GM19043 (cell line): ENCODE results near the gene ISLR2.

Experiments used
- ATAC-seq: cut with Tn5 transposase; IDR thresholded peaks from one replicate; pipeline ENCODE4 v1.9.1; 2021; ENCODE audit warnings: low read depth; ENCODE audit not compliant: unreplicated experiment

The ISLR2 gene

DNA sequence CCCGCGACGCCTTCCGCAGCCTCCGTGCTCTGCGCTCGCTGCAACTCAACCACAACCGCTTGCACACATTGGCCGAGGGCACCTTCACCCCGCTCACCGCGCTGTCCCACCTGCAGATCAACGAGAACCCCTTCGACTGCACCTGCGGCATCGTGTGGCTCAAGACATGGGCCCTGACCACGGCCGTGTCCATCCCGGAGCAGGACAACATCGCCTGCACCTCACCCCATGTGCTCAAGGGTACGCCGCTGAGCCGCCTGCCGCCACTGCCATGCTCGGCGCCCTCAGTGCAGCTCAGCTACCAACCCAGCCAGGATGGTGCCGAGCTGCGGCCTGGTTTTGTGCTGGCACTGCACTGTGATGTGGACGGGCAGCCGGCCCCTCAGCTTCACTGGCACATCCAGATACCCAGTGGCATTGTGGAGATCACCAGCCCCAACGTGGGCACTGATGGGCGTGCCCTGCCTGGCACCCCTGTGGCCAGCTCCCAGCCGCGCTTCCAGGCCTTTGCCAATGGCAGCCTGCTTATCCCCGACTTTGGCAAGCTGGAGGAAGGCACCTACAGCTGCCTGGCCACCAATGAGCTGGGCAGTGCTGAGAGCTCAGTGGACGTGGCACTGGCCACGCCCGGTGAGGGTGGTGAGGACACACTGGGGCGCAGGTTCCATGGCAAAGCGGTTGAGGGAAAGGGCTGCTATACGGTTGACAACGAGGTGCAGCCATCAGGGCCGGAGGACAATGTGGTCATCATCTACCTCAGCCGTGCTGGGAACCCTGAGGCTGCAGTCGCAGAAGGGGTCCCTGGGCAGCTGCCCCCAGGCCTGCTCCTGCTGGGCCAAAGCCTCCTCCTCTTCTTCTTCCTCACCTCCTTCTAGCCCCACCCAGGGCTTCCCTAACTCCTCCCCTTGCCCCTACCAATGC, 45.1 kb downstream of the ISLR2 start:
- no peak for ATAC-seq

GRCh38 chr15:74176262-74177214, 46.2 kb downstream of the ISLR2 start:
- no peak for ATAC-seq

DNA sequence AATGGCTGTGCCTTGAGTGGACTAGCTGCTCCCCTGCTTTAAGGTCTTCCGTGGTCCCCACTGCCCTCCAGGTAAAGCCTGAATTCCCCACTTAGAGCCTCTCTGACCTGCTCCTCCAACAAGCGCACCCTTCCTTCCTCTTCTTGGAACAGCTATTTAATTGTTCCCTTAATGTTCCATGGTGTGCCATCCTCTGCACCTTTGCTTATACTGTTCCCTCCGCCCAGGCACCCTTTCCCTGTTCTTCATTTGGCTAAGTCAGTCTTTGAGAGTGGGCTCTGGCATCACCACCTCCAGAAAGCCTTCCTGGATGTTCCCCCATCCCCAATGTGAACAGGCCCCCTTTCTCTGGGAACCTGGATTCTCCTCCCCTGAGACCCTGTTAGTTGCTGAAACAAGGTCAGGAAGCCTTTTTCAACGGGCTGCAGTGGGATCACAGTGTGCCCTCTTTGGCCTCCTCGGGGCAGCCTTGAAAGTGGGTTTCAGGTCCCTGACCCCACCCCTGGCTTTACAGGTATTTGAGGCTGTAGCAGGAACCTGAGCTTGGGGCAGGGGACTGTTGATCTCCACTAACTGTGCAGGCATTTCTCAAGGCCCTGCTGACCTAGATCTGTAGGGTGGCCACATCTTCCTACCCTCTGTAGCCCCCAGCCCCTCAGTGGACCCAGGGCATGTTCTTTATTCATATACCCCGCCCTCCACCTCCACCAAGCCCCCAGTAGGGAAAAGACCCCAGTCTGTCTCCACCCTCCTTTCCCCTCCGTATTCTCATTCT, 48.1 kb downstream of the ISLR2 start:
- no peak for ATAC-seq

DNA sequence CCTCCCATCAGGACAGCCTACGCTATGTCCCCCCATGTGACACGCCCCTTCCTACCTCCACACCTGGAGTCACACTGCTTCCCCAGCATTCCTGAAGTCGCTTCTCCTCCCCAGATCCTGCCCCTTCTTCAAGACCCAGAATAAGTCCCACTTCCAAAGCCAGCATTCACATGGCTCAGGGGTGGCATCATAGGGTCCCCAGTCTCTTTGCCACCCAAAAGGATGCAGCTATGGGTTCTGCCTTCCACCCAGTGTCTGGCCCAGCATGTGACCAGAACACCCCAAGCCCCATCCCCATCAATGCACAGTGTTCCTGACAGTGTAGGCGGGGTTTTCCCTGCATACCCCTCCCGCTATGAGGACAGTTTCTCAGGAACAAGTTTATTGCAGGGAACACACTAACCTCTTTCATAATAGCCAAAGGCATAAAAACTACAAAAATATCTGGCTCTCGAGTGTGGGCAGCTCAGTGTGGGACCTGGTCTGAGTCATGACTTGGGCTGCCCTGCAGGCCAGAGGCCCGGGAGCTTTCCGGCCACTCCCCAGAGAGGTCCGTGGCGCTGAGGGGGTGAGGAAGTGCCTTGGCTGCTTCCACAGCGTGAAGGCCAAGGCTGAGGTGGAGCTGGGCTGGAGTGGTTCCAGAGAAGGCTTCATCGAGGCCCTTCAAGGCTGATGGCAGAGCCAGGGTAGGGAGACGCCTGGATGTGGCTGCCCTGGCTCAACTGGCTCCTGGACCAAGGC, 48.9 kb downstream of the ISLR2 start:
- no peak for ATAC-seq

GRCh38 chr15:74179983-74180880, 49.8 kb downstream of the ISLR2 start:
- no peak for ATAC-seq

- no peak for ATAC-seq
Observed at GRCh38 chr15:74180881-74181602, 50.7 kb downstream of the ISLR2 start.

DNA sequence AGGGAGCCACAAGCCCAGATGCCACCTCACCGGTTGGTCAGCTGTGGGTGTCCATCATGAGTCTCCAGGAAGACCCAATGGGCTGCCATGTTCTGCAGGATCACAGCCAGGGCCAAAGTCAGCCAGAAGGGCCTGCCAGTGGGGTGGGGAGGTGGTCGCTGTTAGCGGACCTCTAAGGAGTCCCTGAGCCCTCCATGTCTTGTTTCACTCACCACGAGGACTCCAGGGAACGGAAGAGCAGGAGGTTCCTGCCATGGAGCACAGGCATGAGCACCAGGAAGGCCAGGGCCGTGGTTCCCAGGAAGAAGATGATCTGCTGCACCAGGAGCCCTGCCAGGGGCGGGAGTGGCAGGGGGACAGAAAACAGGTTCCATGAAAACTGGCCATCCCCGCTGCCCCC, 51.7 kb downstream of the ISLR2 start:
- ATAC-seq = no peak

DNA sequence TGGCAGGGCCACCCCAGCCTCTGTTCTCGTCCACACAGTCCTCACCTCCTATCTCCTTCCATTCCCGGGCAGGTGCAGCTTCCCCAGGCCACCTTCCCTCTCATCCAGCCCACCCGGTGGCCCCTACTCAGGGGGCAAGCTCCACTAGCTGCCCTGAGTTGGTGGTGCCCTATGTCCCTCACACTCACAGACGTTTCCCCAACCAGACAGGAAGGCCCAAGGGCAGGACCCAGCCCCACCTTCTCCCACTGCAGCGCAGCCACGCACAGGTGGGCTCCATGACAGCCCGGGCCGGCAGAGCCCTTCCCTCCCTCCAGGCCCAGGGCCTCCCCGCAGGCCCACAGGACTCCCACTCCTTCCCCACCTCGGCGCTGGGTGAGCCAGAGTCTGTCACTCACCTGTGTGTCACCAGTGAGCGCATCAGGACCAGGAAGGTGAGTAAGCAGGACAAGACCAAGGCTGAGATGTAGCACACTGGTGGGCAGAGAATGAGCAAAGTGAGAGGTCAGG, 54.3 kb downstream of the ISLR2 start:
- no peak for ATAC-seq

DNA sequence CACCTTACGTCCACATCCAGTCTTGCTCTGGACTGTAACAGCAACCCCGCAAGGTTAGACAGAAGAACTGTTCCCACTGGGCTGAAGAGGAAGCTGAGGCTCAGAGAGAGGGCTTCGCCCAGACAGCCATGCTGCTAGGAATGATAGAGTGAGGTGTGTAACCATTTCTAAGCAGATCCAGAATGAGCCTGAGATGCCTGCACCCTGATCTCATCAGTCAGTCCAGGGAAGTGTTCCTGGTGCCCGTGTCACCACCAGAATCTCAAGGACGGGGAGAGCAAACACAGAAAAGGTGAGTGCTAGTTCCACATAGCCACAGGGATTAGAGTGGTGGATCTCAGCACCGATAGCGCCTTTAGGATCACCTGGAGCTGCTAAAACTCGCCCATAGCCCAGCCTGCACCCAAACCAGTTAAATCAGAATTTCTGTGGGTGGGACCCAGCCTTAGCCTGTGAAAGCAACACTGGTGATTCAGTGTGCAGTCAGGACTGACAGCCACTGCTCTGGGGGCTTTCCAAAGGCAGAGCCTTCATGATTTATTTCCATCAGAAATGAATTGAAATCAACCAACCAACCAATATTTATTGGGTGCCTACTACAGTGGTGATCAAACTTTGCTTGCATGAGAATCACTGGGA, 55.4 kb downstream of the ISLR2 start:
- no peak for ATAC-seq
